Measurements from ENCODE around the gene TMEM43. TPM values are rescaled to one million over a fixed set of nuclear protein-coding genes. Genes with fewer than 3 reads are reported as not detected.
"Not testable (repeated sequence)": the region's sequence is repeated elsewhere in the genome, so short reads cannot be mapped to it uniquely, and the experiment has no call there.

TMEM43 gene
- total and polyA plus RNA-seq, 4 experiments from 2014 or later, result 69.3 to 143 (median 76.7) TPM

DNA sequence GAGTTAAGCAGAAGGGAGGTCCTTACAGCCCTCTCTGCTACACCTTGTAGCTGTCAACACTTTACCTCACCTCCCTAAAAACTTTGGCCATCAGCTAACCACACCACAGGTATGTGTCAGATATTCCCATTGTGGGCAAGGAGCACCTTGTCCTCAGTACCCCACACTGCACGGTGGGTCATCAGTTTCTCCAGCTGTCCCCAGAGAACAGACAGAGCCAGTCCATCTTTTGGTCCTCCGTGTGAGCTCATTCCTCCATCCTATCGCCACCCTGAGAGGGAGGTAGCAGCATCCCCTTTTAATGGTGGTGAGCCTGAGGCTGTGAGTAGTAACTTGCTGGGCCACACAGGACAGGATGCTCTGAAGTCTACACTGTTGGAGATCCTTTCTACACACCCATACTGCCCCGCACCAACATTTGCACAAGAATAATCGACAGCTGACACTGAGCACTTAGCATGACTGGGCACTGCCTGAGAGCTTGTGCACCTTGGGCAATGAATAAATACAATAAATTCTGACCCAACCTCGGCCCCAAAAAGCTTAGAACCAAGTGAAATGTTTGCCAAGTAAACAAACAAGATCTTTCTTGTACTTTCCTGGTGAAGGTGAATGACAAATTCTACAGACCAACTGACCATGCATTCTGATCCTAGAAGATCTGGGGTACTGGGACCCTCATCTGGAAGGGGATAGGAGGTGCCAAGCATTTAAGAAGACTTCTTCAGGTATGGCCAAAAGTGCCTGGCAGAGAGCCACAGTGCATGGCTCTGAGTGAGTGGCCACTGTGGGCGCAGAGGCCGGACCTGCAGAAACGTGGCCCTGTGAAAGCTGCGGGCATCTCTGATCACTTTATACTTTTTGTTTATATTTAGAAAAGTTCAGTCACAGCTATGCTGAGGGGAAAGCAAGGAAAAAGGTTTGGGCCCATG is 7.1 kb upstream of the TMEM43 start:
- Histone ChIP-seq H3K4me1 (ENCODE audit: insufficient read depth, low read length) (no peaks in the 10 kb centered on the region), H3K36me3 (ENCODE audit: insufficient read depth, low read length) (peaks cover 22% of the 10 kb centered on the region), H3K4me3 (ENCODE audit: low read length in 2 of 2) (no peak overlapping the region), H3K9me3 (ENCODE audit: control insufficient read depth in 1 of 2, low read length in 2 of 2) (no peaks in the 10 kb centered on the region), H3K27me3 (ENCODE audit: insufficient read depth, low read length) (no peaks in the 10 kb centered on the region), H3K27ac (ENCODE audit: low read depth, low read length) (no peak overlapping the region)
- Mint-ChIP-seq H3K4me1 (peaks cover 6 to 15% (median 7%) of the 10 kb centered on the region in 4 donors), H3K36me3 (peaks cover 45 to 51% of the 10 kb centered on the region in 2 donors), H3K27ac (peak overlapping the region in 3 of 7 donors; percentile 42 to 66 (median 55)), H3K27me3 (no peaks in the 10 kb centered on the region), H3K9me3 (no peaks in the 10 kb centered on the region), H3K4me3 (no peak overlapping the region)
- CTCF ChIA-PET (ENCODE audit: partially characterized antibody), result interaction anchor here (3.2 kb wide), 1 partner anchor 86 kb away, joined by 17 read pairs; no protein-coding TSS in a partner anchor
- POLR2A ChIA-PET (ENCODE audit: partially characterized antibody), result interaction anchor here (1.3 to 11.8 kb wide), 3 partner anchors 27 to 61 kb away, joined by 4 to 270 read pairs (median 6); partner anchors contain the start of genes LSM3 and XPC
- intact Hi-C loops (cut with micrococcal nuclease), result no loop called here
- no peak for DNase-seq

DNA sequence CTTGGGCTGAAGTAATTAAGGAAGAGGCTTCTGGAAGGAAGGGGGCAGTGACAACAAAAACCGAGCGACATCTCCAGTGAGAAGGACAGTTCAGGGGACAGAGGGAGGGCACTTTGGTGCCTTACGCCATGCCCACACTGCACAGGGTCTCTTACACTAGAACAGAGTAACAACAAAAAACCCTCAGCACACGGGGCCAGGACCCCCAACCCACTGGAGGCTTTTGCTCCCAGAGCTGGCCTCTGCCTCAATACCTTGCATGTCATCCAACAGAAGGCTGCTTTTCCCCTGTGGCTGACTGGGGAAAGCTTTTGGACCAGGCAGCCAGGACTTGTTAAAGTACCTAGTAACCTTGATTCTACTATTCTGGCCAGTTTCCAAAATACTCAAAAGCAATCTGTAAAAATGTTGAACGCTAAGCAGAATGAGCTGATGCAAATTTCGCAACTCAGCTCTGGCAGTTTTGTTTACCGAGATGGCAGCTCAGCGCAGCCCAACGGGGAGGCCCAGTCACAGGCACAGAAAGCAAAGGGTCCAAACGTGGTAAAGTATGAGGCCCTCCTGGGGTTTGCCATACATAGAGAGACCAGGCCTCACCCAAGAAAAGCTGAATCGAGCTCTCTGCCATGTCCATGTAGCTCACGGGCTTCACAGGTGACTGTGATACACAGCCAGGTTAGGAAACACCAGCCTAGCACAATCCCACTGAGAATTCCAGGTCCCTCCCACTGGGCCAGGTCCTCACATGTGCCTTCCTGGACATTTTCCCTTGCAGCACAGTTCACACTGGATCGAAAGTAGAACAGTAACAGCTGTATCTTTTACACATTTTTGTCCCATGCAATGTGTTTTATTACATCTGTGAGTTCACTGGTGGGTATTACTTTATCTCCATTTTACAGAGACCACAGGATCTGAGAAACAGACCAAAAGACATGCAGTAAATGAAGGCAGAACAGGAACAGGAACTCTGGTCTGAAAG is 6.2 kb upstream of the TMEM43 start:
- POLR2A ChIA-PET (ENCODE audit: partially characterized antibody), result interaction anchor here (1.8 to 11.8 kb wide), 2 partner anchors 26 to 57 kb away, joined by 4 to 270 read pairs; partner anchors contain the start of genes LSM3 and XPC
- no peak overlapping the region for H3K4me3 ChIP-seq (ENCODE audit: low read length in 2 of 2)

DNA sequence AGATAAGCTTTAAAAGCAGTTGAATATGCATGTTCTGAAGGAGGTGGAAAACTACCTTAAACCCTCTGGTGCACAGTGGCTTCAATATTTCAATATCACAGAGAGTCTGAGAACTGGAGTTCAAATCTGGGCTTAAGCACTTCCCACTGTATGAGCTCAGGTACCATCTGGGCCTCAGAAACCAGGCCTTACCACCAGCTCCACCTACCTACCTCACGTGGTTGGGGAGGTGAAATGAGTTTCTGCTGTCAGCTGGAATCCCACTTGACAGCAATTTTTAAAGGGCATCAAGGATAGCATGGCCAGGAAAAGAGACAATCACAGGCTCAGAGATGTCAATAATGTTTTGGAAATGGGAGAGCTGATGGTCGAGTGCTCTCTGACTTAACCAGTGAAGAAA is 5.2 kb upstream of the TMEM43 start:
- peaks cover 12 to 29% (median 21%) of the 10 kb centered on the region in 4 donors for H3K4me1 Mint-ChIP-seq
- Histone ChIP-seq H3K27me3 (ENCODE audit: insufficient read depth, low read length) (no peaks in the 10 kb centered on the region), H3K36me3 (ENCODE audit: insufficient read depth, low read length) (peaks cover 21% of the 10 kb centered on the region), H3K27ac (ENCODE audit: low read depth, low read length) (no peak overlapping the region), H3K4me3 (ENCODE audit: low read length in 2 of 2) (no peak overlapping the region), H3K4me1 (ENCODE audit: insufficient read depth, low read length) (peaks cover 12% of the 10 kb centered on the region), H3K9me3 (ENCODE audit: control insufficient read depth in 1 of 2, low read length in 2 of 2) (no peaks in the 10 kb centered on the region)
- no peaks in the 10 kb centered on the region for H3K9me3 Mint-ChIP-seq
- ChIA-PET POLR2A (ENCODE audit: partially characterized antibody) (interaction anchor here (1.8 to 11.8 kb wide), 2 partner anchors 25 to 56 kb away, joined by 4 to 270 read pairs; partner anchors contain the start of genes LSM3 and XPC), CTCF (ENCODE audit: partially characterized antibody) (interaction anchor here (1.0 to 3.2 kb wide), 2 partner anchors 34 to 84 kb away, joined by 3 to 17 read pairs; no protein-coding TSS in a partner anchor)
- intact Hi-C loops (cut with micrococcal nuclease), result loop anchor here (10.0 kb wide), 1 partner anchor 465 kb away; no protein-coding TSS in a partner anchor
- H3K27me3 Mint-ChIP-seq, result no peaks in the 10 kb centered on the region
- DNase-seq, result no peak
- H3K4me3 Mint-ChIP-seq, result no peak overlapping the region
- H3K27ac Mint-ChIP-seq, result no peak overlapping the region
- peaks cover 27 to 33% of the 10 kb centered on the region in 2 donors for H3K36me3 Mint-ChIP-seq

More for the DNA sequence above, 6.2 kb upstream of the TMEM43 start:
- Mint-ChIP-seq H3K9me3 (no peaks in the 10 kb centered on the region), H3K27ac (no peak overlapping the region), H3K27me3 (no peaks in the 10 kb centered on the region), H3K36me3 (peaks cover 37 to 42% of the 10 kb centered on the region in 2 donors), H3K4me1 (peaks cover 10 to 24% (median 16%) of the 10 kb centered on the region in 4 donors), H3K4me3 (no peak overlapping the region)
- H3K4me1 ChIP-seq (ENCODE audit: insufficient read depth, low read length), result peaks cover 8% of the 10 kb centered on the region
- H3K27ac ChIP-seq (ENCODE audit: low read depth, low read length), result no peak overlapping the region
- intact Hi-C loops (cut with micrococcal nuclease), result no loop called here
- no peak for DNase-seq
- no peaks in the 10 kb centered on the region for H3K27me3 ChIP-seq (ENCODE audit: insufficient read depth, low read length)
- no peaks in the 10 kb centered on the region for H3K9me3 ChIP-seq (ENCODE audit: control insufficient read depth in 1 of 2, low read length in 2 of 2)
- peaks cover 22% of the 10 kb centered on the region for H3K36me3 ChIP-seq (ENCODE audit: insufficient read depth, low read length)
- CTCF ChIA-PET (ENCODE audit: partially characterized antibody), result interaction anchor here (1.0 to 3.2 kb wide), 2 partner anchors 35 to 85 kb away, joined by 3 to 17 read pairs; no protein-coding TSS in a partner anchor

DNA sequence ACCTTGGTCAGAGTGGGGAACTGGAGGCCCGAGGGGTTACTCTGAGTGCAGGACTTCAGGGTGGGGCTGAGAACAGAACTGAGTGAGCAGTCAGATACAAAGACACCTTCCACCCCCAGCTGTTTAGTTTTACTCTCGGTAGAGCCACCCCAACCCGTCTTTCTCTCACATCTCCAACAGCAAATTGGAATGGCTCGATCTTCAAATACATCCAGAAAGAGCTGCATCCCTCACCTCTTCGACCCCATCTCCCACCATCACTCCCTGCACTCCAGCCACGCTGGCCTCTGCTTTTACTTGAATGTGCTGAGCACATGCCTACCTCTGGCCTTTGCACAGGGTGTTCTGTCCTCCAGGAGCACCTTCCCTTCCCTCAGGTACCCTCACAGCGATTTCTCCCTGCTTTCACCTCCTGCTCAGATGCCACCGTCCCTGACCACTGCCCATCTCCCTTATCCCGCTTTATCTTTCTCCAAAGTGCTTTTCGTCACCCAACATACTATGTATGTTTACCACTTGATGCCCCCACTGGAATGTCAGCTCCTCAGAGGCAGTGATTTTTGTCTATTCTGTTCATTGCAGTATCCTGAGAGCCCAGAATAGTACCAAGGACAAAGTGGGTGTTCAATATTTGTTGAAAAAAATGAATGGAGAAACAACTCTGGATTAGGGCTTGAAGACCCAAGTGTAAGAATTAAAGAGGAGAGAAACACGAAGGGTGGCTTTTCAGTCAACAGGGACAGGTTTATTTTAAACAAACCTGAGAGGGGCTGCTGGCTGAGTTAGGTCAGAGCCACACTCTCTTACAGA is 4.5 kb upstream of the TMEM43 start:
- H3K9me3 Mint-ChIP-seq, result no peaks in the 10 kb centered on the region
- intact Hi-C loops (cut with micrococcal nuclease), result loop anchor here (10.0 kb wide), 1 partner anchor 466 kb away; no protein-coding TSS in a partner anchor
- DNase-seq, result no peak
- no peaks in the 10 kb centered on the region for H3K9me3 ChIP-seq (ENCODE audit: control insufficient read depth in 1 of 2, low read length in 2 of 2)
- H3K27me3 Mint-ChIP-seq, result no peaks in the 10 kb centered on the region
- H3K4me1 Mint-ChIP-seq, result peaks cover 12 to 29% (median 23%) of the 10 kb centered on the region in 4 donors
- peaks cover 12% of the 10 kb centered on the region for H3K4me1 ChIP-seq (ENCODE audit: insufficient read depth, low read length)
- no peaks in the 10 kb centered on the region for H3K27me3 ChIP-seq (ENCODE audit: insufficient read depth, low read length)
- CTCF ChIA-PET (ENCODE audit: partially characterized antibody), result interaction anchor here (1.0 to 3.2 kb wide), 2 partner anchors 33 to 84 kb away, joined by 3 to 17 read pairs; no protein-coding TSS in a partner anchor
- POLR2A ChIA-PET (ENCODE audit: partially characterized antibody), result interaction anchor here (11.8 kb wide), 1 partner anchor 55 kb away, joined by 270 read pairs; the partner anchor contains the start of genes LSM3 and XPC
- no peak overlapping the region for H3K4me3 ChIP-seq (ENCODE audit: low read length in 2 of 2)
- H3K4me3 Mint-ChIP-seq, result no peak overlapping the region
- peak overlapping the region in 2 of 7 donors; percentile 1 to 29 for H3K27ac Mint-ChIP-seq
- H3K36me3 Mint-ChIP-seq, result peaks cover 21 to 32% of the 10 kb centered on the region in 2 donors
- no peak overlapping the region for H3K27ac ChIP-seq (ENCODE audit: low read depth, low read length)
- H3K36me3 ChIP-seq (ENCODE audit: insufficient read depth, low read length), result peaks cover 14% of the 10 kb centered on the region

DNA sequence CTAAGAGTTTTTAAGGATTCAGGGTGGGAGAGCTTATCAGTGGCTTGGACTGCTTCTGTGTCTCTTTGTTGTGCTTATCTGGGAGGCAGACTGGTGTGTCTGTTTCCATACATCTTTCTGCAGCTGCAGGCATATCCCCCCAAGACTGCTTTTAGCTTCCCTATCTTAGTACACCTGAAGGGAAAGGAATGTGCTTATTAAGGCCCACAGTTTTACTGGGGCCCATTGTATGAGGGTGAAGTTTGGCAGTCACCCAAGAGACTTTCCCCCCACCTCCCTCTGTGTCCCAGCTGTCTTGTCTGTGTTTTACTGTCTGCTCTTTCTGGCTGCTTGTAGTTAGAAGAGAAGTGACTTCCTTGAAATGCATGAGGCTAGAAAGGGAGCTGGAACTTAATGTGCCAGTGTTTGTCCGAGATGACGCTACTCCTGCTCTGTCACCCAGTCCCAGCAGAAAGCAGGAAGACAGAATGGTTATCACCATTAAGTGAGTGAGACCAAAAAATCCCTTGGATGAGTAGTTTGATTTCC is 3.9 kb upstream of the TMEM43 start:
- H3K9me3 Mint-ChIP-seq; DNase-seq; H3K27me3 ChIP-seq (ENCODE audit: insufficient read depth, low read length); H3K27ac ChIP-seq (ENCODE audit: low read depth, low read length); H3K27me3 Mint-ChIP-seq; H3K9me3 ChIP-seq (ENCODE audit: control insufficient read depth in 1 of 2, low read length in 2 of 2); H3K4me3 ChIP-seq (ENCODE audit: low read length in 2 of 2); H3K4me3 Mint-ChIP-seq; H3K36me3 ChIP-seq (ENCODE audit: insufficient read depth, low read length): not testable (repeated sequence)
- CTCF ChIA-PET (ENCODE audit: partially characterized antibody), result interaction anchor here (3.2 kb wide), 1 partner anchor 83 kb away, joined by 17 read pairs; no protein-coding TSS in a partner anchor
- intact Hi-C loops (cut with micrococcal nuclease), result loop anchor here (10.0 kb wide), 1 partner anchor 466 kb away; no protein-coding TSS in a partner anchor
- Mint-ChIP-seq H3K36me3 (peaks cover 21 to 32% of the 10 kb centered on the region in 2 donors), H3K27ac (peak overlapping the region in 2 of 7 donors; percentile 17 to 32), H3K4me1 (peaks cover 15 to 35% (median 28%) of the 10 kb centered on the region in 4 donors)
- POLR2A ChIA-PET (ENCODE audit: partially characterized antibody), result interaction anchor here (11.8 kb wide), 1 partner anchor 55 kb away, joined by 270 read pairs; the partner anchor contains the start of genes LSM3 and XPC
- peaks cover 16% of the 10 kb centered on the region for H3K4me1 ChIP-seq (ENCODE audit: insufficient read depth, low read length)
